ENCODE data around the gene UTP15.

The UTP15 gene

GRCh38 chr5:73565139-73565968 is at the start of gene UTP15, which contains the start of gene ANKRA2:
Gene UTP15, plus strand, starts transcription at chr5:73565743. Its CDS starts 1,602 bp downstream, at chr5:73567345.
Gene ANKRA2, minus strand, starts transcription at chr5:73565639. Its CDS starts 2,758 bp downstream, at chr5:73562881.
- DNase-seq (ENCODE audit: low read depth), result peak; percentile 95

GRCh38 chr5:73519531-73520283 is 45.8 kb upstream of the UTP15 start:
- peak; percentile 71 for DNase-seq (ENCODE audit: low read depth)

DNA sequence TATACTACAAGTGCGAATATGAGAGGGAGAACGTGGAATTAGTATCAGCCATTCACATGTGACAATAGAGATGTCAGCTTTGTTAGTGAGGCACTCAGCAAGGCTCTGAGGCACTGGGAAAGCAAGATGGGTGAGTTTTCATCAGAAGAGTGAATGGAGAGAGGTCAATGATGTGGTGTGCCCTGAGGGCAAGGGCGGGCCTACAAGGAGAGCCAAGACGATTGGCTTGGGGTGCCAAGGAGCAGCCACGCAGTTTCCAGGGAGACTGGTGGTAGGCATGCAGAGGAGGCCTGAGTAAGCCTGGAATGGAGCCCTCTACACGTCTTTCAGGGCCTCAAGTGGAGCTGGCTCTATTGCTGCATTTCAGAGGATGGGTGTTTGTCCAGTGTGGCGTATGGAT is 42.6 kb upstream of the UTP15 start:
- DNase-seq (ENCODE audit: low read depth), result no peak

DNA sequence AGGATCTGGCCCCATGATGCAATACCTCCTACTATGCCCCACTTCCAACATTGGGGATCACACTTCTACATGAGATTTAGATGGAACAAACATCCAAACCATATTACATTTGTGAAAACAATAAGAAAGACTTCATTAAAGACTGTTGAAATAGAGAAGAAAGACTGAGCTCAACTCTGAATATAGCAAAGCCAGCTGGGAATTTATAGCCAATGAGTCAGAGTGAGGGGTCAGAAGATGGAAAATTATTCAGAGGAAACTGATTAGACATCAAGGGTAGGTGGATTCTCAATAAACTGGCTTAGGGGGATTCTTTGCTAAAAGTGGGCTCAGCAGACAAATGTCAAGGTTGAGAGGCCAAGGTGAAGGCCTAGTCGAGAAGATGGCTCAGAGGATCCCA is 41.7 kb upstream of the UTP15 start:
- DNase-seq (ENCODE audit: low read depth), result no peak

DNA sequence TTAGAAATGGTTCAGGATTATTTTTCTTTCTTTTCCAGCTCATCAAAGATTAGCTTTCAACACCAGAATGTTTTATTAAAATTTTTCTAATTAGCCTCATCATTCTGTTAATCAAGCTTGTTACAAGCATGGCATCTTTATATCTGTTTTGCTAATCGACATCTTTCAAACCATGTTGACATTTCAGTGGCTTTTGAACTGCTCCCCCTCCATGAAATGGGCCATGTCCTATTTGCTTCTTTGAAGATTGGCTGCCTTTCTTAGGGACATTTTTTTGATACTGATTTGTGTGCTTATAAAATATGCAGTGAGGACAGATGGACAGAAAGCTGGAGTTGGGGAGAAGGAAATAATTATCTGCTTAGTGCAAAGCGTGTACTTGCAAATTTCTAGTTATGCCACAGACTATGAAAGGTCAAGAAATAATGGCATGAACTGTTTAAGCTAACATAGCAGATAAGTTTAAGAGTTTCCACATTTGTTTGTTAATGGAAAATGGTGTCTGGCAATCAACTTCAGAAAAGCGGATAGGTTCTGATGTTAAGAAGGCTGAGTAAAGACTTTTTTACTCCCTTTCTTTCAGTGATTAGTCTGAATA is 39.8 kb upstream of the UTP15 start:
- DNase-seq (ENCODE audit: low read depth), result no peak

- DNase-seq (ENCODE audit: low read depth), result no peak
Observed at GRCh38 chr5:73528248-73528647, 37.3 kb upstream of the UTP15 start.

DNA sequence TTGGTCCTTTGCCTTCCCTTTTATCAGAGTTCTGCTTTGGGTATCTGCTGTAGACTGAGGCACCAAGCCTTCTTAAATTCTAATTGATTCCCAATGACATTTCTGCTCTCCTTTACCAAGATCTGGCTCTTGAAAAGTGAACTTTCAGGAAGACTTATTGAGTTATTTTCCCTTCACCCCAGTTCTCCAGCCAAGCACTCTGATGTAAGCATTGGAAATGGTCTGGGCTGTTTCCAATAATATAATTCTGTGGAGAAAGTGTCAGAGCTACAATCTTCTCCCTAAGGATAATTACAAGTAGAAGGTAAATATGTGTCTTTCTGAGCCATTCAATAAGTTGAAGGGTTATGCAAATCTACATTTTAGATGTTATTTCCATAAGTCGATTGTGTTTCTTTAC is 36.5 kb upstream of the UTP15 start:
- DNase-seq (ENCODE audit: low read depth), result no peak

GRCh38 chr5:73531356-73531755 is 34.2 kb upstream of the UTP15 start:
- no peak for DNase-seq (ENCODE audit: low read depth)

DNA sequence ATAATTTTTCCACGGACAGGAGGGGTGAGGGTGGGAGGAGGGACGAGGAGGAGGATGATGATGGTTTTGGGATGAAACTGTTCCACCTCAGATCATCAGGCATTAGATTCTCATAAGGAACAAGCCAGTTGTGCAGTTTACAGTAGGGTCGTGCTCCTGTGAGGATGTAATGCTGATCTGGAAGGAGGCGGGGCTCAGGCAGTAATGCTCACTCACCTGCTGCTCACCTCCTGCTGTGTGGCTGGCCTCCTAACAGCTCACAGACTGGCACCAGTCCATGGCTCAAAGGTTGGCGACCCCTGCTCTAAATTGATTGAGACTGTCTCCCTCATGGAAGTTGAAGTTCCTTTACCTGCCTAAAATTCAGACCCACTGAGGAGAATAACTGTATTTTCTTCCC is 33.3 kb upstream of the UTP15 start:
- DNase-seq (ENCODE audit: low read depth), result no peak

GRCh38 chr5:73534011-73534644 is 31.4 kb upstream of the UTP15 start:
- no peak for DNase-seq (ENCODE audit: low read depth)

DNA sequence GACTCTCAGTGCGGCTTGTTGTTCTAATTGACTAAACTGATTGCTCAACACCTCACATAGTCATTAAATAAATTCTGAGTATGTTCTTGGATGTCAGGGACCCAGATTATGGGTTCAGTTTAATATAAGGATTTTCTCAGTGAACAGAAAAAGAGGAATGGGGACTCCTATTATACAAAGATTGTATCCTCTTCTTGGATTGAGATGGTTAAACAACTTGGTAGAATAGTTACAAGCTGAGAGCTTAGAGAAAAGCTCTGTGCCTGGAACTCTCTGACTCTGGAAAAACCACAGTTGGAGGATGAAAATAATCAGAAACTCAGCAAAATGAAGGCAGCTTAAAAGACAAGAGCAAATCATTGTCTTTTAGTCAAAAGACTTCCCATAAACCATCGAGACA is 30.6 kb upstream of the UTP15 start:
- DNase-seq (ENCODE audit: low read depth), result no peak

DNA sequence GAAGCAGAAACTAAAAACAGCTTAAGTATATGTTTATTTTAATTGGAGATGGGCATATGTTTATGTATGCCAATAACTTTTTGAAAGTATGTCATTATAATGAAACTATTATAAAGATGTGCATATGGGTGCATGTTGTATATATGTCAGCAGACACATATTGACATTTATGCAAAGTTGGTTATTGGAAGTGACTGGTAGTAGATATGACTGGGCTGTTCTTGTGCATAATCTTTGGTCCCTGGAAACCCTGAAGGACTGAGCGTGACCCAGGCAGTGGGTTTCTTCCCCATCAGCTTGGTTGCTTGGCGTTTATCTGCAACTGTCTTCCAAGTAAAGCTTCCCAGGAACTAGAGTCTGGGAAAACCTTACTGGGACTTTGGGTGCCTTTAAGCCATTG is 25.8 kb upstream of the UTP15 start:
- DNase-seq (ENCODE audit: low read depth), result no peak

GRCh38 chr5:73540192-73540591 is 25.4 kb upstream of the UTP15 start:
- DNase-seq (ENCODE audit: low read depth), result no peak

DNA sequence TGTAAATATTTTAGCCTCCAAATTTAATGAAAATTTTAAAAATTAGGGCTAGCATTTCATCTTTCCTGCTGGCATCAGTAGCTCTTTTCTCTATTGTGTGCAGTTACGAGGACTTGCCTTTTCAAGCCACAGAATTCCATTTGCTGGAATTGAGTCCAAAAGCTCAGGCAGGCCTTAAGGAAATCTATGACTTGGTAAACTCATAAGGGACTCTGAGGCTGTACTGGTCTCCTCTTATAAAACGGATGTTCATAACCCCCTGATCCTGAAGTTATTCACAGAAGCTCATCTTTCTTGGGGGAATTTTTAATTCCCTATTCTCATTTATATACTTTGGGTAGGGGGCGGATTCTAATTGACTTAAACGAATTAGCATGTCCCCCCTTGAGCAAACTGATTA is 23.5 kb upstream of the UTP15 start:
- DNase-seq (ENCODE audit: low read depth), result no peak

DNA sequence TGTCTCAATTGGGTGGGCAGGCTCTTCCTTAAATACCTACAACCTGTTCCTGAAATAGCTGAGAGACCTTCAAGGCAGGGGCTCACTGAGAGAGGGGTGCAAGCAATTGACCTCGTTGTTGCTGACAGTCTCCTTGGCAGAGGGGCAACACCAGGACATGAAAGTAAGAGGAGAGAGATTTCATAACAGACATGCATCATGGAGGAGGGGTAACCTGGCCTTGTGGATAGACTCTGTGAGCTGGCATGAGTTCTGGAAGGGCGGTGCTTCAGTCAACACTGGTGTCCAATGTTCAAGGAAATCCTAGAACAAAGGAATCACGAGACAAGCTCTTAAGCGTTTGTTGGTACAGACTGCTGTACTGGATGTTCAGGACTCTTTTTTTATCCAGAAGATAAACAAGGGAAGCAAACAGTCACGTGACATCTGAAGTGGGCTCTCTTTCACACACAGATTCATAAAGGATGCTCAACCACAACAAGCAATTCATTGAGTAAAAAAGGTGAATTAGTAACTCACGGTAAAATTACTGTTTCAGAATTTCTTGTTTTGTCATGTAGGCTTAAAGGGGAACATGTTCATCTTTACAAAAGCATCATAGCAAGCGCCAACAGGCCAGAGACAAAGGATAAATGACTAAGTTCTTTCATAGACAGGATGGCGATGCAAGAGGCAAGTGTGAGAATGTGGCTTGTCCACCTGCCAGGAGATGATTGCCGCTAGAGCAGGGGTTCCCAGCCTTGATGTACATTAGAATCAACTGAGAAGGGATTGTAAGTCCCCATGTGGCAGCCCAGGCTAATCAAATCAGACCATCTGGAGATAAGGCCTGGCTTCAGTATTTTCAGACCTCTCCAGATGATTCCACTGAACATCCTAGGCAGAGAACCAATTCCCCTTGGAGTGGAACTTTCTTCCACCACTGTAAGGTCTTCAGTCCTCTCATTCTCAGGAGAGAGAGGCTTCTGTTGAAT is 20.8 kb upstream of the UTP15 start:
- DNase-seq (ENCODE audit: low read depth), result no peak

- DNase-seq (ENCODE audit: low read depth), result no peak
Observed at GRCh38 chr5:73545403-73545779, 20.2 kb upstream of the UTP15 start.

GRCh38 chr5:73550016-73550415 is 15.5 kb upstream of the UTP15 start:
- no peak for DNase-seq (ENCODE audit: low read depth)

DNA sequence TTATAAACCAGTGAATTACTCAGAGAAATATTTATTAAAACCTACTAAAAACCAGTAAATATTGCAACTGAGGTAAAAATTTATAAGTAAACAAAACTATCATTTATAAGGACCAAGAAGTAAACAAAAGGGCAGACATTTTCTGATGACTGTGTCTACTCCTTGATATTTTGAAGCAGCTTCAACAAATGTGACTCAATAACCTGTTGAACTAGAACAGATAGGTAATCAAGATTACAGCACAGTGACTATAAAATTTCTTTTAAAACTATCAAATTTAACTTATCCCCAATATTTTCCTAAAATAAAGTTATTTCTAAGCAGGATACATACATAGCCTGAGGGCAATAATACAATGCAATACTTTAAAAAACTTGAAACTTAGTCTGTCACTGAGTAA is 12.9 kb upstream of the UTP15 start:
- DNase-seq (ENCODE audit: low read depth), result no peak

DNA sequence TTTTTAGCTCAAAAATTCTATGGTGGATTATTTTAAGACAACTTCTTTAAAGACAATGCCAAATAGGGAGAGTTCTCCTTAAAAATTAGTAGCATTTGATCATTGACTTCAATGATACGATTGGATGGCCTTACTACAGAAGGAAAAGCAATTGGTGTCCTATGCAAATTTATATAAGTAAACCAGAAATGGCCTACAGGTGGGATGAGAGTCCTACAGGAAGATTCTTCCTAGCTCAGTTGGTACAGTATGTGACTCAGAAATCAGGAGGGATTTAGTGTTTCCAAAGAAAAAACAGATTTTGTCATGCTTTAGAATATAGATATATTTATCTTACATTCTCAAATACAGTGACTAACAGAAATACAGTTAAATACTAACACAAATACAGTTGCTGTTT is 6.6 kb upstream of the UTP15 start:
- DNase-seq (ENCODE audit: low read depth), result no peak

DNA sequence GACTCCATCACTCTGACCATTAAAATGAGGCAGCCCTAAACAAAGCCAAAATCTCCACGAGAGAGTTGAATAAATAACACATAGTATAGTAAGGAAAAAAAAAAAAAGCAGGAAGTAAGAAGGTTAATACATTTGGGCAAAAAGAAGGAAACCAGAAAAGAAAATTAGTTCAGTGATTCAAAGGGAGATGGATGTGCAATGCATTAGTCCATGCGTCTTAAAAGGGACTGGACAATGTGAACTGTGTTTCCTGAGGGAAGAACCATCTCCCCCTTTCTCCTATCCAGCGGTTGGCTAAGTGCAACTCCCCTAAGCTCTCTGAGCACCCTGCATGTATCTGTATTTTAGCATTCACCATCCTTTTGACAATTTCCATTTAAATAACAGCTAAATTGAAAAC is 1.5 kb upstream of the UTP15 start:
- no peak for DNase-seq (ENCODE audit: low read depth)

- no peak for DNase-seq (ENCODE audit: low read depth)
Observed at GRCh38 chr5:73564675-73565074, 868 bp upstream of the UTP15 start.

All from fibroblast of the conjunctiva (primary cell).